ENCODE measurements around the gene TGFBR2. TPM values are rescaled to one million over a fixed set of nuclear protein-coding genes. Genes with fewer than 3 reads are reported as not detected.

Gene TGFBR2
- total RNA-seq, 2 experiments from 2014 or later: 57.8 to 58.1 TPM

- DNase-seq: no peak
- Mint-ChIP-seq H3K27ac (peak overlapping the region; percentile 93), H3K9me3 (no peaks in the 10 kb centered on the region), H3K36me3 (ENCODE audit: low read depth) (peaks cover 93% of the 10 kb centered on the region), H3K4me1 (ENCODE audit: low read depth) (peaks cover 95% of the 10 kb centered on the region), H3K4me3 (peak overlapping the region; percentile 75), H3K27me3 (ENCODE audit: low read depth) (no peaks in the 10 kb centered on the region)
- intact Hi-C loops (cut with micrococcal nuclease): loop anchor here (1.0 kb wide), 1 partner anchor 8 kb away; no protein-coding TSS in a partner anchor
- CTCF ChIA-PET: interaction anchor here (1.2 kb wide), 1 partner anchor 9 kb away, joined by 4 read pairs; no protein-coding TSS in a partner anchor
Observed at GRCh38 chr3:30673425-30674341, 67.3 kb downstream of the TGFBR2 start.

- H3K4me3 Mint-ChIP-seq: peak overlapping the region; percentile 75
- CTCF ChIA-PET: no interaction called here
- peaks cover 90% of the 10 kb centered on the region for H3K36me3 Mint-ChIP-seq (ENCODE audit: low read depth)
- H3K27ac Mint-ChIP-seq: peak overlapping the region; percentile 93
- no peaks in the 10 kb centered on the region for H3K27me3 Mint-ChIP-seq (ENCODE audit: low read depth)
- no peaks in the 10 kb centered on the region for H3K9me3 Mint-ChIP-seq
- DNase-seq: no peak
- H3K4me1 Mint-ChIP-seq (ENCODE audit: low read depth): peaks cover 96% of the 10 kb centered on the region
- intact Hi-C loops (cut with micrococcal nuclease): no loop called here
Observed at GRCh38 chr3:30675006-30675405, 68.6 kb downstream of the TGFBR2 start.

DNA sequence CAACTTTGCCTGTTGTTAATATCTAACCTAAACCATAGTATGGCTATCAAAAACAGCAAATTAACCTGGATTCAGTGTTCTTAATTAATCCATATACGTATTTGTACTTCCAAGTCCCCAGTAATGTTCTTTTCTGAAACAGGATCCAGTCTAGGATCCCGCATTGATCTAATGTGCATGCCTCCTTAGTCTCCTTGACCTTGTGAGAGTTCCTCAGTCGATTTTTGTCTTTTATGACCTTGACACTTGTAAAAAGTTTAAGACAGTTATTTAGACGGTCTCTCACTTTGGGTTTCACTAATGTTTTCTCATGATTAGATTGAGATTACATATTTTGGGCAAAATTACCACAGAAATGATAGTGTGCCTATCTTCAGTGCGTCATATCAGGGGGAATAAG is 69.4 kb downstream of the TGFBR2 start:
- Mint-ChIP-seq H3K27me3 (ENCODE audit: low read depth) (no peaks in the 10 kb centered on the region), H3K4me3 (peak overlapping the region; percentile 75), H3K9me3 (no peaks in the 10 kb centered on the region), H3K27ac (peak overlapping the region; percentile 93), H3K36me3 (ENCODE audit: low read depth) (peaks cover 89% of the 10 kb centered on the region), H3K4me1 (ENCODE audit: low read depth) (peaks cover 96% of the 10 kb centered on the region)
- intact Hi-C loops (cut with micrococcal nuclease): no loop called here
- CTCF ChIA-PET: no interaction called here
- DNase-seq: no peak

DNA sequence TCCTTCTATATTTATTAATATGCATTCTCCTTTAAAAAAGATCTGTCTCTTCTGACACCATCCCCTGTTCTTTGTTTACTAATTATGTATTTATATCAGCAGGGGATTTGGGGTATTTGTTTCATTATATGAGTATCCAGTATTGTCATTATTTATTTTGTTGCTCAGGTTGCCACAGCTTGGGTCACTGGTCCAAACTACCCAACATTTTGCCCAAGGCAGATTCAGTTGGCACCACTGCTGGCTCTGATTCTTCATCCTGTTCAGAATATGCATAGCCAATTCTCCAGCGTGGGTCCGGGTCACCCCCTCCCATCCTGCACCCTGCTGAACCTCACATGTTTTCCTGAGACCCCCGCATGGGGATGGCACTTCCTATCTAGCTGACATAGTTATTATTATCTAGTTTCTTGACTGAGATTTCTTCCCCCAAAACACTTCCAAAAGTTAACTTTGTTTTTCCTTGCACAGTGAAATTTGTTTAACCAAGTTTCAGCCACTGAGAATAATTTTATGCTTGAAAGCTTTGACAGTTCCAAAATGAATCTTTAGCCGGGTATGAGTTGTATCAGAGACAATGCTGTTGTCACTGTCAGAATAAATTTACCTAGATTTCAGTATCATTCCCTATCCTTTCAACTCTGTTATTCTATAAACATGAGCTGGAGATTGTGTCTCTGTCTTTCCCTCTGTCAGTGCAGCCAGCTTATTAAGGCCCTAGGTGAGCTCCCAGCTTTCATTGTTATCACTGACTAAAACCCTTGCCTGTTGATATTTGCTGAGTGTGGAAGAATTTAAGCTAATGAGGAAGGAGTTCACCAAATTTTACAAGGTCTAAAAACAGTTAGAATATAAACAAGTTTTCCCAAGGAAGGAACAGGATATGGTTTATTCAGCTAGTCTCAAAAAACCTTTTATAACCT is 70.3 kb downstream of the TGFBR2 start:
- no peak for DNase-seq
- Mint-ChIP-seq H3K27me3 (ENCODE audit: low read depth) (no peaks in the 10 kb centered on the region), H3K4me1 (ENCODE audit: low read depth) (peaks cover 96% of the 10 kb centered on the region), H3K4me3 (peak overlapping the region; percentile 54), H3K9me3 (no peaks in the 10 kb centered on the region), H3K36me3 (ENCODE audit: low read depth) (peaks cover 88% of the 10 kb centered on the region), H3K27ac (peak overlapping the region; percentile 93)
- intact Hi-C loops (cut with micrococcal nuclease): no loop called here
- CTCF ChIA-PET: interaction anchor here (0.7 to 1.3 kb wide), 2 partner anchors 12 to 48 kb away, joined by 3 to 4 read pairs; no protein-coding TSS in a partner anchor

GRCh38 chr3:30677347-30677685 is 70.9 kb downstream of the TGFBR2 start:
- no peaks in the 10 kb centered on the region for H3K9me3 Mint-ChIP-seq
- no peaks in the 10 kb centered on the region for H3K27me3 Mint-ChIP-seq (ENCODE audit: low read depth)
- peak overlapping the region; percentile 93 for H3K27ac Mint-ChIP-seq
- peak overlapping the region; percentile 54 for H3K4me3 Mint-ChIP-seq
- H3K36me3 Mint-ChIP-seq (ENCODE audit: low read depth): peaks cover 88% of the 10 kb centered on the region
- CTCF ChIA-PET: interaction anchor here (0.7 to 1.3 kb wide), 2 partner anchors 12 to 48 kb away, joined by 3 to 4 read pairs; no protein-coding TSS in a partner anchor
- intact Hi-C loops (cut with micrococcal nuclease): no loop called here
- peaks cover 96% of the 10 kb centered on the region for H3K4me1 Mint-ChIP-seq (ENCODE audit: low read depth)
- DNase-seq: no peak

DNA sequence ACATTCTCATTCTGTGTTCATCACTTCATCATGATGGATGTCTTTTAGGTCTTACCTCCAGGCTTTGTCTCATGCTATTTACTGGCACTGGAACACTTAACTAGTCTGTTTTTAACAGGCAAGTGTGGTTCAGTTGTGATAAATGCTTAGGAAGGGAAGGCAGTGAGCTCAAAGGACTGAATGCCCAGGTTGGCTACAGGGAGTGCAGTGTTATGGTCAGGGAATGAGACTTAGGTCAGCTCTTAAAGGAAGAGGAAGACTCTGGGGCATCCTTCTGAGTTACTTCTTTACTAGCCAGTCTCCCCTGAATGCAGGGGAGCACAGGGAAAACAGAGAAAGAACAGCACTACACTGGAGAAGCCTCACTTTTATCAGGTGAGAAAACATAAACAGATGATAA is 72.6 kb downstream of the TGFBR2 start:
- intact Hi-C loops (cut with micrococcal nuclease): no loop called here
- Mint-ChIP-seq H3K9me3 (no peaks in the 10 kb centered on the region), H3K4me1 (ENCODE audit: low read depth) (peaks cover 99% of the 10 kb centered on the region), H3K4me3 (peak overlapping the region; percentile 10), H3K27me3 (ENCODE audit: low read depth) (no peaks in the 10 kb centered on the region), H3K27ac (peak overlapping the region; percentile 93), H3K36me3 (ENCODE audit: low read depth) (peaks cover 79% of the 10 kb centered on the region)
- CTCF ChIA-PET: interaction anchor here (0.8 to 2.7 kb wide), 6 partner anchors 11 to 59 kb away, joined by 3 to 15 read pairs (median 4); no protein-coding TSS in a partner anchor
- no peak for DNase-seq

DNA sequence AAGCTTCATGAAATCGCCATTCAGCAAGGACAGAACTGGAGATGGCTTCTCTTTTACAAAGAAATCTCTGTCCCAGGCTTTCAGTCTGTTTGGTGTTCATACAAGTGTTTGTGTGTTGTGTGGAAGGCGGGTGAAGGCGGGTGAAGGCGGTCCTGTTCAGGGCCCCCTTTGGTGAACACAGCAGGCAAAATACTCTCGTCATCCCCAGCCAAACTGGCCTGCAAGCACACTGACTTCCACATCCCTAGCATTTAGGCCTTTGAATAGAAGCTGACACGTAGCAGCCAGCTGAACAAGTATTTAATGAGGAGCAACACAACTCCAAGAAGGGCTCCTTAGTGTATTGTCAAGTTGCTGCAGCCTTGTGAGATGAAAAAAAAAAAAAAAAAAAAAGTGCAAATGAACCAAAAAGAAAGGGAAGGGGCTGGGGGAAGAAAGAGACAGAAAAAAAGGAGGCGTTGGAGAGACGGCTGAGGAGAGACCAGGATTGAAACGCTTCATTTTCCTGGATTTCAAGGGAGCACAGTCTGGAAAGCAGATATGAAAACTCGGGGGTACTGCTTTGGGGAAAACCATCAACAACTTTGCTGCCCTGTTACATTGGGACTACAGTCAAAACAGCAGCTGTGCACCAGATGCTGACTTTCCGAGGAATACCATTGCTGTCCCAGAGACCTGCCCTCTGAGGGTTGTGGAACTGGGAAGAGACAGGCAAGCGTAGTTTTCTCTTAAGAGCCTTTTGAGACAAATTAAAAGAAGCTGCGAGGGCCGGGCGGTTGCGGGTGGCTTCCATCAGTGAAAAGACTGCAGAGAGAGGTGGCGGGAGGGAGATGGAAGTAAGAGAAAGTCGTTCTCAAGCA is 74.6 kb downstream of the TGFBR2 start:
- peak overlapping the region; percentile 93 for H3K27ac Mint-ChIP-seq
- peak overlapping the region; percentile 18 for H3K4me3 Mint-ChIP-seq
- peaks cover 100% of the 10 kb centered on the region for H3K4me1 Mint-ChIP-seq (ENCODE audit: low read depth)
- DNase-seq: no peak
- peaks cover 78% of the 10 kb centered on the region for H3K36me3 Mint-ChIP-seq (ENCODE audit: low read depth)
- no peaks in the 10 kb centered on the region for H3K9me3 Mint-ChIP-seq
- CTCF ChIA-PET: interaction anchor here (0.6 to 2.7 kb wide), 4 partner anchors 13 to 651 kb away, joined by 3 to 15 read pairs (median 6); no protein-coding TSS in a partner anchor
- no peaks in the 10 kb centered on the region for H3K27me3 Mint-ChIP-seq (ENCODE audit: low read depth)
- intact Hi-C loops (cut with micrococcal nuclease): loop anchor here (1.0 to 10.0 kb wide), 2 partner anchors 8 to 854 kb away; partner anchors contain the start of gene STT3B

GRCh38 chr3:30681649-30682211 is 75.3 kb downstream of the TGFBR2 start:
- H3K27ac Mint-ChIP-seq: peak overlapping the region; percentile 93
- H3K9me3 Mint-ChIP-seq: no peaks in the 10 kb centered on the region
- H3K36me3 Mint-ChIP-seq (ENCODE audit: low read depth): peaks cover 79% of the 10 kb centered on the region
- intact Hi-C loops (cut with micrococcal nuclease): loop anchor here (1.0 to 10.0 kb wide), 8 partner anchors 8 to 853 kb away; partner anchors contain the start of gene STT3B
- H3K27me3 Mint-ChIP-seq (ENCODE audit: low read depth): no peaks in the 10 kb centered on the region
- H3K4me1 Mint-ChIP-seq (ENCODE audit: low read depth): peaks cover 100% of the 10 kb centered on the region
- CTCF ChIA-PET: interaction anchor here (1.1 to 1.8 kb wide), 6 partner anchors 8 to 639 kb away, joined by 3 to 13 read pairs (median 4); no protein-coding TSS in a partner anchor
- peak; percentile 45 for DNase-seq
- H3K4me3 Mint-ChIP-seq: peak overlapping the region; percentile 18

- Mint-ChIP-seq H3K27ac (peak overlapping the region; percentile 93), H3K4me1 (ENCODE audit: low read depth) (peaks cover 100% of the 10 kb centered on the region), H3K27me3 (ENCODE audit: low read depth) (no peaks in the 10 kb centered on the region), H3K9me3 (no peaks in the 10 kb centered on the region), H3K4me3 (peak overlapping the region; percentile 18), H3K36me3 (ENCODE audit: low read depth) (peaks cover 77% of the 10 kb centered on the region)
- CTCF ChIA-PET: interaction anchor here (1.1 to 1.8 kb wide), 6 partner anchors 9 to 640 kb away, joined by 3 to 13 read pairs (median 4); no protein-coding TSS in a partner anchor
- peak; percentile 82 for DNase-seq
- intact Hi-C loops (cut with micrococcal nuclease): loop anchor here (1.0 to 10.0 kb wide), 7 partner anchors 11 to 852 kb away; partner anchors contain the start of gene STT3B
Observed at GRCh38 chr3:30682434-30683155, 76.2 kb downstream of the TGFBR2 start.

GRCh38 chr3:30683769-30684168 is 77.4 kb downstream of the TGFBR2 start:
- Mint-ChIP-seq H3K4me1 (ENCODE audit: low read depth) (peaks cover 100% of the 10 kb centered on the region), H3K27ac (peak overlapping the region; percentile 93), H3K36me3 (ENCODE audit: low read depth) (peaks cover 78% of the 10 kb centered on the region), H3K9me3 (no peaks in the 10 kb centered on the region), H3K27me3 (ENCODE audit: low read depth) (no peaks in the 10 kb centered on the region), H3K4me3 (no peak overlapping the region)
- DNase-seq: no peak
- CTCF ChIA-PET: interaction anchor here (1.1 to 1.4 kb wide), 2 partner anchors 28 to 182 kb away, joined by 3 read pairs; no protein-coding TSS in a partner anchor
- intact Hi-C loops (cut with micrococcal nuclease): loop anchor here (2.0 to 10.0 kb wide), 3 partner anchors 17 to 851 kb away; partner anchors contain the start of gene STT3B

All from activated naive CD4-positive, alpha-beta T cell treated with anti-CD3 and anti-CD28 coated beads for 36 hours (primary cell).